OCI-LY7 (cell line): ENCODE measurements around the gene SERPINE2. TPM values are rescaled to one million over a fixed set of nuclear protein-coding genes. Genes with fewer than 3 reads are reported as not detected.

Experiments used
- BruUV-seq: library from RNA; stranded (reverse); fragments of 400-500 nt; replicated peaks from 2 replicates; lab custom pipeline; 2021; lab: Mats Ljungman, UMichigan
- CTCF ChIA-PET: fragments of 300-600 bp; sonication (Branson Sonifier 250); formaldehyde crosslinking; loops from one replicate; lab custom pipeline; 2022; ENCODE audit warnings: antibody characterized with exemption; ENCODE audit not compliant: unreplicated experiment; lab: Charles Lee
- POLR2A ChIA-PET: fragments of 300-600 bp; sonication (Branson Sonifier 250); formaldehyde crosslinking; loops from one replicate; lab custom pipeline; 2022; ENCODE audit warnings: antibody characterized with exemption; lab: Charles Lee
- DNase-seq: peaks from one replicate; pipeline ENCODE4 v3.0.0-alpha.2; 2015; ENCODE audit warnings: low spot score
- H2AFZ ChIP-seq: fragments of 200-600 bp; sonication (generic), shearing (Covaris generic); 2 replicates; pipeline ENCODE4 v1.6.1; 2014; ENCODE audit warnings: mild to moderate bottlenecking, antibody characterized with exemption, low read length, moderate library complexity
- H3K27ac ChIP-seq: fragments of 200-600 bp; sonication (generic); 2 replicates; pipeline ENCODE4 v1.5.1; 2014; ENCODE audit warnings: mixed run types, low read depth, mild to moderate bottlenecking, moderate library complexity, low read length, inconsistent platforms; ENCODE audit not compliant: poor library complexity, severe bottlenecking
- H3K36me3 ChIP-seq: fragments of 200-600 bp; sonication (generic); 2 replicates; pipeline ENCODE4 v1.6.1; 2014; ENCODE audit warnings: mild to moderate bottlenecking, antibody characterized with exemption, low read length, moderate library complexity, mixed read lengths; ENCODE audit not compliant: insufficient read depth
- H3K4me1 ChIP-seq: fragments of 200-600 bp; sonication (generic); 2 replicates; pipeline ENCODE4 v1.5.1; 2014; ENCODE audit warnings: mild to moderate bottlenecking, low read length; ENCODE audit not compliant: insufficient read depth, poor library complexity, severe bottlenecking
- H3K4me2 ChIP-seq: fragments of 200-600 bp; sonication (generic); 2 replicates; pipeline ENCODE4 v1.6.1; 2014; ENCODE audit warnings: mild to moderate bottlenecking, low read length
- H3K4me3 ChIP-seq: fragments of 200-600 bp; sonication (generic); 2 replicates; pipeline ENCODE4 v1.5.1; 2014; ENCODE audit warnings: mild to moderate bottlenecking, low read depth, low read length; ENCODE audit not compliant: poor library complexity, severe bottlenecking
- H3K79me2 ChIP-seq: fragments of 200-600 bp; sonication (generic); 2 replicates; pipeline ENCODE4 v1.6.1; 2016; ENCODE audit warnings: low read depth, mild to moderate bottlenecking, low read length, moderate library complexity, mixed read lengths; ENCODE audit not compliant: insufficient read depth
- H3K9me2 ChIP-seq: fragments of 200-600 bp; sonication (generic); 2 replicates; pipeline ENCODE4 v1.6.1; 2016; ENCODE audit warnings: mild to moderate bottlenecking, low read length, mixed read lengths; ENCODE audit not compliant: insufficient read depth
- H3K9me3 ChIP-seq: fragments of 200-600 bp; sonication (generic); 2 replicates; pipeline ENCODE4 v1.6.1; 2014; ENCODE audit warnings: mild to moderate bottlenecking, mixed run types, low read length, mixed read lengths
- H4K20me1 ChIP-seq: fragments of 200-600 bp; sonication (generic); 2 replicates; pipeline ENCODE4 v1.6.1; 2014; ENCODE audit warnings: mild to moderate bottlenecking, antibody characterized with exemption, low read length, moderate library complexity, mixed read lengths; ENCODE audit not compliant: insufficient read depth
- EZH2phosphoT487 ChIP-seq: fragments of 200-600 bp; sonication (generic); IDR thresholded peaks from 2 replicates; pipeline ENCODE4 v1.6.1; 2018; ENCODE audit warnings: low read depth, borderline replicate concordance, mild to moderate bottlenecking, mixed run types, antibody characterized with exemption, low read length, moderate library complexity, mixed read lengths
- intact Hi-C: fragments of 100-400 bp; cut with micrococcal nuclease; formaldehyde crosslinking; loops from one replicate; pipeline ENCODE4 v1.10.0; 2022; ENCODE audit not compliant: unreplicated experiment
- total RNA-seq, 2 experiments: library from RNA; depleted of rRNA in 1 of 2; stranded (reverse); fragments of >200 nt in 1 of 2; shearing (Covaris generic) in 1 of 2; gene quantifications; 2 replicates each; pipeline ENCODE4 v1.2.3, GENCODE V29; 2014 to 2022
- TF ChIP-seq, protein P1 (sequence below): fragments of 200-600 bp; sonication (generic); conservative IDR thresholded peaks from 2 replicates; pipeline ENCODE4 v1.5.1; 2014; ENCODE audit warnings: mild to moderate bottlenecking, antibody characterized with exemption, low read length, moderate library complexity, mixed read lengths

The SERPINE2 gene
- total RNA-seq, 2 experiments from 2014 or later, result not detected

DNA sequence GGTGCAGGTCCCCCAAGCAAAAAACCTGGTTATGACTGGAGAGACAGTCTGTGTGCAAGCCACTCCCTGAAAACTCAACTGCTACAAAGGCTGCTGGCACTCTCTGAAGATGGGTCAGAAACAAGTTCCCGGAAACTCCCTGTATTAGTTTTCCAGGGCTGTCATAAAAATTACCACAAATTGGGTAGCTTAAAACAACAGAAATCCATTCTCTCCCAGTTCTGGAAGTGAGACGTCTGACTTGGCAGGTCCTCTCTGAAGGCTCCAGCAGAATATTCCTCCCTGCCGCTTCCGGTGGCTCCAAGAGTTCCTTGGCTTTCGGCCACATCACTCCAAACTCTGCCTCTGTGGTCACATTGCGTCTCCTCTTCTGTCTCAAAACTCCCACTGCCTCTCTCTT is 30.1 kb upstream of the SERPINE2 start:
- Histone ChIP-seq H3K9me2 (no peaks in the 10 kb centered on the region), H3K9me3 (no peaks in the 10 kb centered on the region), H3K36me3 (no peaks in the 10 kb centered on the region), H3K4me2 (no peak overlapping the region), H3K4me1 (no peaks in the 10 kb centered on the region), H3K27ac (no peak overlapping the region), H3K4me3 (no peak overlapping the region), H4K20me1 (no peaks in the 10 kb centered on the region), H3K79me2 (no peaks in the 10 kb centered on the region), H2AFZ (no peak overlapping the region)
- ChIA-PET POLR2A (interaction anchor here (0.8 kb wide), 1 partner anchor 9 kb away, joined by 3 read pairs; no protein-coding TSS in a partner anchor), CTCF (no interaction called here)
- no peak for TF ChIP-seq EZH2phosphoT487
- TF ChIP-seq, protein P1, sequence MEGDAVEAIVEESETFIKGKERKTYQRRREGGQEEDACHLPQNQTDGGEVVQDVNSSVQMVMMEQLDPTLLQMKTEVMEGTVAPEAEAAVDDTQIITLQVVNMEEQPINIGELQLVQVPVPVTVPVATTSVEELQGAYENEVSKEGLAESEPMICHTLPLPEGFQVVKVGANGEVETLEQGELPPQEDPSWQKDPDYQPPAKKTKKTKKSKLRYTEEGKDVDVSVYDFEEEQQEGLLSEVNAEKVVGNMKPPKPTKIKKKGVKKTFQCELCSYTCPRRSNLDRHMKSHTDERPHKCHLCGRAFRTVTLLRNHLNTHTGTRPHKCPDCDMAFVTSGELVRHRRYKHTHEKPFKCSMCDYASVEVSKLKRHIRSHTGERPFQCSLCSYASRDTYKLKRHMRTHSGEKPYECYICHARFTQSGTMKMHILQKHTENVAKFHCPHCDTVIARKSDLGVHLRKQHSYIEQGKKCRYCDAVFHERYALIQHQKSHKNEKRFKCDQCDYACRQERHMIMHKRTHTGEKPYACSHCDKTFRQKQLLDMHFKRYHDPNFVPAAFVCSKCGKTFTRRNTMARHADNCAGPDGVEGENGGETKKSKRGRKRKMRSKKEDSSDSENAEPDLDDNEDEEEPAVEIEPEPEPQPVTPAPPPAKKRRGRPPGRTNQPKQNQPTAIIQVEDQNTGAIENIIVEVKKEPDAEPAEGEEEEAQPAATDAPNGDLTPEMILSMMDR, result no peak
- BruUV-seq, result no TSS peak
- intact Hi-C loops, result no loop called here
- no peak for DNase-seq

DNA sequence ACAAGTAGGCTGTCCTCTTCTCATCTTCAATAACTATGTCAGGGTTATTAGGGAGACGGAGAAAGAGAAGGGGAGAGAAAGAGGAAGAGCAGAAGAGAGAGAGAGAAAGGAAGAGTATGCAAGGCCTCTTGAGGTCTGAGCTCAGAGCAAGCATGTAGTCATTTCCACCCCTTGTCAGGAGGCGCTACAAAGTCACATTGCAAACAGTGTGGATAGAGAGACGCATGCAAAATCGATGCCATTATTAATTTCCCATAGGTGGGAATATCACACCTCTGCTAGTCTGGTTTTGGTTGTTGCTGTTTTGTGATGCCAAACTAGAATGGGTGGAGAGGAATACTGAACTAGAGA is 24.2 kb upstream of the SERPINE2 start:
- Histone ChIP-seq H3K4me2 (no peak overlapping the region), H2AFZ (no peak overlapping the region), H3K79me2 (no peaks in the 10 kb centered on the region), H3K36me3 (no peaks in the 10 kb centered on the region), H3K9me2 (no peaks in the 10 kb centered on the region), H3K4me3 (no peak overlapping the region), H3K27ac (no peak overlapping the region), H4K20me1 (no peaks in the 10 kb centered on the region), H3K9me3 (no peaks in the 10 kb centered on the region), H3K4me1 (no peaks in the 10 kb centered on the region)
- intact Hi-C loops, result no loop called here
- BruUV-seq, result no TSS peak
- DNase-seq, result no peak
- TF ChIP-seq, protein P1, result no peak
- TF ChIP-seq EZH2phosphoT487, result no peak
- POLR2A ChIA-PET, result interaction anchor here (0.6 kb wide), 2 partner anchors 15 to 24 kb away, joined by 3 read pairs; no protein-coding TSS in a partner anchor
- CTCF ChIA-PET, result no interaction called here

DNA sequence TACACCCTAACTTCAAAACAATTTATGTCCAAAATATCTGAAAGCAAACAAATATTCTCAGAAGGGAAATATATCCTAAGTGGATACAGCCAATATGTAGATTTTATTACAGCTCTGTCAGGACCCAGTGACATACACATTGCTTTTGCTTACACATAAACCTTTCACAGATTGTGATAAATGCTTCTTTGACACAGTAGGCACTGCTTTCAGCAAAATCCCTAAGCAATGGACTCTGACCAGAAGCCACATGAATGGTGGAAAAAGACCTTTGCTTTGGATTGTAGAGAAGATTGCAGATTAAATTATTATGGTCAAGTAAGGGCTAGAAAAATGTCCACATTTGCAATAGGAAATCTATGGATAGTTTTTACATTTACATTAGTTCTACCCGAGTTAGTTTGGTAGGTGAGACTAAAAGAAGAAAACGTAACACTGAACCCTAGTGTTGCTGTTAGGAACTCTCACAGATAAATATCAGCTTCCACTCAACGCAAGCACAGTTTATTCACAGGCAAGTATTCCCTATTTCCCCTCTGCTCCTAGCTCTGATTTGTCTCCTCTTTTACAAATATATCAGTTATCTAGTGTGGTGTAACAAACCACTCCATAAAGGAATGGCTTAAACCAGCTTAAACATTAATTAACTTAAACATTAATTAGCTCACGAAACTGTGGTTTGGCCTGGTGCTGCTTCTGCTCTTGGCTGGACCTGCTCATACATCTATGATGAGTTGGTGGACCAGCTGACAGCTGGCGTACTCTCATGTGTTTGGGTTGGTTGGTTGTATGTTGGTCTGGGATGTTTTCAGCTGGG is 23.6 kb upstream of the SERPINE2 start:
- no peak for DNase-seq
- Histone ChIP-seq H2AFZ (no peak overlapping the region), H3K4me1 (no peaks in the 10 kb centered on the region), H3K9me3 (no peaks in the 10 kb centered on the region), H3K27ac (no peak overlapping the region), H3K79me2 (no peaks in the 10 kb centered on the region), H4K20me1 (no peaks in the 10 kb centered on the region), H3K4me3 (no peak overlapping the region), H3K36me3 (no peaks in the 10 kb centered on the region), H3K4me2 (no peak overlapping the region), H3K9me2 (no peaks in the 10 kb centered on the region)
- ChIA-PET CTCF (no interaction called here), POLR2A (interaction anchor here (0.6 to 1.5 kb wide), 2 partner anchors 20 to 24 kb away, joined by 3 to 4 read pairs; no protein-coding TSS in a partner anchor)
- BruUV-seq, result no TSS peak
- TF ChIP-seq EZH2phosphoT487, result no peak
- TF ChIP-seq, protein P1, result peak; percentile 19; the same call in 1 of the 2 replicates
- intact Hi-C loops, result no loop called here
